ENCODE results near the gene NOX5. TPM values are rescaled to one million over a fixed set of nuclear protein-coding genes. Genes with fewer than 3 reads are reported as not detected.

NOX5 gene
- total RNA-seq, 1 experiment from 2014 or later: 1.2 TPM

GRCh38 chr15:69105451-69105985 lies 91.0 kb downstream of the NOX5 start:
- no peak for DNase-seq (ENCODE audit: low read depth)
- in situ Hi-C loops (cut with HindIII; ENCODE audit: low pct_unique_long_range_greater_than_20kb, low sequenced_read_pairs): loop anchor here (5.0 kb wide), 1 partner anchor 37 kb away; no protein-coding TSS in a partner anchor

GRCh38 chr15:69107025-69107620 lies 92.6 kb downstream of the NOX5 start:
- DNase-seq (ENCODE audit: low read depth): no peak
- in situ Hi-C loops (cut with HindIII; ENCODE audit: low pct_unique_long_range_greater_than_20kb, low sequenced_read_pairs): loop anchor here (5.0 kb wide), 1 partner anchor 35 kb away; no protein-coding TSS in a partner anchor

Other genes with a start within 250 kb of the NOX5 start
- 27.1 and 53.8 TPM in 2 replicates for gene ANP32A, start 193.8 kb upstream of the NOX5 start, total RNA-seq (2014; rRNA removed; shearing (Covaris generic); ENCODE audit: low replicate concordance)
- gene SPESP1, start 84.2 kb upstream of the NOX5 start, total RNA-seq (2014; rRNA removed; shearing (Covaris generic); ENCODE audit: low replicate concordance): not detected in 2 replicates
- 31.8 and 32.3 TPM in 2 replicates for gene GLCE, start 145.9 kb downstream of the NOX5 start, total RNA-seq (2014; rRNA removed; shearing (Covaris generic); ENCODE audit: low replicate concordance)